Activated T-cell treated with anti-CD3 and anti-CD28 coated beads, Interleukin-2, amount 50 U/mL, for 72 hours (primary cell): Measurements from ENCODE around the gene GNL2. TPM values are rescaled to one million over a fixed set of nuclear protein-coding genes. Genes with fewer than 3 reads are reported as not detected.
"Not testable (repeated sequence)": the region's sequence is repeated elsewhere in the genome, so short reads cannot be mapped to it uniquely, and the experiment has no call there.

Experiments
- ATAC-seq, 2 donors: fragments of 150-1000 bp; cut with Tn5 transposase; replicated peaks in 1 of 2; 2 replicates each; pipeline ENCODE4 v1.10.0; 2021; ENCODE audit warnings: moderate library complexity in 2 of 2, mild to moderate bottlenecking in 1 of 2
- DNase-seq, 2 donors: peaks; one replicate each; pipeline ENCODE4 v3.0.0; 2021 to 2022; ENCODE audit warnings: mixed read lengths in 1 of 2
- H3K27ac Mint-ChIP-seq: one replicate; pipeline ENCODE4 v1.8.0; 2022; ENCODE audit warnings: mild to moderate bottlenecking, moderate library complexity, mixed read lengths
- H3K27me3 Mint-ChIP-seq: one replicate; pipeline ENCODE4 v1.8.0; 2022; ENCODE audit warnings: low read depth, mixed read lengths
- H3K36me3 Mint-ChIP-seq, 2 donors: one replicate each; pipeline ENCODE4 v1.8.0; 2022; ENCODE audit warnings: mixed read lengths in 2 of 2, mild to moderate bottlenecking in 1 of 2; ENCODE audit not compliant: insufficient read depth in 2 of 2
- H3K4me1 Mint-ChIP-seq: one replicate; pipeline ENCODE4 v1.8.0; 2022; ENCODE audit warnings: low read depth, mixed read lengths
- H3K4me3 Mint-ChIP-seq, 2 donors: one replicate each; pipeline ENCODE4 v1.8.0; 2022; ENCODE audit warnings: mild to moderate bottlenecking in 2 of 2, mixed read lengths in 2 of 2, moderate library complexity in 2 of 2
- H3K9me3 Mint-ChIP-seq, 2 donors: one replicate each; pipeline ENCODE4 v1.8.0; 2022; ENCODE audit warnings: mixed read lengths in 2 of 2
- total RNA-seq, 2 donors: library from RNA; stranded (reverse); gene quantifications; one replicate each; pipeline ENCODE4 v1.2.3, GENCODE V29; 2022

GNL2 gene
- total RNA-seq, 2 donors from 2014 or later: 47.3 to 52.9 TPM

GRCh38 chr1:37544530-37544929 is 51.2 kb downstream of the GNL2 start:
- Mint-ChIP-seq H3K36me3 (peaks cover 15 to 25% of the 10 kb centered on the region in 2 donors), H3K27ac (no peak overlapping the region), H3K27me3 (no peaks in the 10 kb centered on the region), H3K4me3 (no peak overlapping the region), H3K9me3 (no peaks in the 10 kb centered on the region), H3K4me1 (peaks cover 4% of the 10 kb centered on the region)
- ATAC-seq (no peak), DNase-seq (no peak)

GRCh38 chr1:37540036-37540785 is 55.5 kb downstream of the GNL2 start:
- peaks cover 16% of the 10 kb centered on the region for H3K4me1 Mint-ChIP-seq
- H3K27me3 Mint-ChIP-seq: no peaks in the 10 kb centered on the region
- DNase-seq (no peak), ATAC-seq (no peak)
- H3K4me3 Mint-ChIP-seq: no peak overlapping the region
- no peaks in the 10 kb centered on the region for H3K9me3 Mint-ChIP-seq
- H3K27ac Mint-ChIP-seq: no peak overlapping the region
- peaks cover 14 to 40% of the 10 kb centered on the region in 2 donors for H3K36me3 Mint-ChIP-seq

DNA sequence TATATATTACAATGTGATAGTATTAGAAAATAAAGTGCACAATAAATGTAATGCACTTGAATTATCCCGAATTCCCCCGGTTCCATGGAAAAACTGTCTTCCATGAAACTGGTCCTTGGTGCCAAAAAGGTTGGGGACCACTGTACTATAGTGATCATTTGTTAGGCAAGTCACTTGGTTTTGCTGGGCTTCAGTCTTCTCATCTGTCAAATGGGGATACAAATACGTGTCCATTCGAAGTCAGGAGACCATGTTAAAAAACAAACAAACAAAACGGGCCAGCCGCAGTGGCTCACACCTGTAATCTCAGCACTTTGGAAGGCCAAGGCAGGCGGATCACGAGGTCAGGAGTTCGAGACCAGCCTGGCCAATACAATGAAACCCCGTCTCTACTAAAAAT is 56.6 kb downstream of the GNL2 start:
- ATAC-seq, DNase-seq, H3K9me3 Mint-ChIP-seq, H3K27me3 Mint-ChIP-seq, H3K4me3 Mint-ChIP-seq, H3K27ac Mint-ChIP-seq: not testable (repeated sequence)
- H3K36me3 Mint-ChIP-seq: peaks cover 10 to 38% of the 10 kb centered on the region in 2 donors
- peaks cover 22% of the 10 kb centered on the region for H3K4me1 Mint-ChIP-seq

- peak; percentile 90 to 97 for ATAC-seq
- H3K4me1 Mint-ChIP-seq: peaks cover 24% of the 10 kb centered on the region
- no peaks in the 10 kb centered on the region for H3K9me3 Mint-ChIP-seq
- H3K27me3 Mint-ChIP-seq: no peaks in the 10 kb centered on the region
- H3K36me3 Mint-ChIP-seq: peaks cover 10 to 35% of the 10 kb centered on the region in 2 donors
- peak; percentile 14 to 20 for DNase-seq
- peak overlapping the region in 1 of 2 donors; percentile 27 for H3K4me3 Mint-ChIP-seq
- peak overlapping the region; percentile 78 for H3K27ac Mint-ChIP-seq
Observed at GRCh38 chr1:37537378-37537777, 58.4 kb downstream of the GNL2 start.

- no peak for DNase-seq
- H3K27ac Mint-ChIP-seq: peak overlapping the region; percentile 34
Observed at GRCh38 chr1:37533317-37534093, 62.2 kb downstream of the GNL2 start.

DNA sequence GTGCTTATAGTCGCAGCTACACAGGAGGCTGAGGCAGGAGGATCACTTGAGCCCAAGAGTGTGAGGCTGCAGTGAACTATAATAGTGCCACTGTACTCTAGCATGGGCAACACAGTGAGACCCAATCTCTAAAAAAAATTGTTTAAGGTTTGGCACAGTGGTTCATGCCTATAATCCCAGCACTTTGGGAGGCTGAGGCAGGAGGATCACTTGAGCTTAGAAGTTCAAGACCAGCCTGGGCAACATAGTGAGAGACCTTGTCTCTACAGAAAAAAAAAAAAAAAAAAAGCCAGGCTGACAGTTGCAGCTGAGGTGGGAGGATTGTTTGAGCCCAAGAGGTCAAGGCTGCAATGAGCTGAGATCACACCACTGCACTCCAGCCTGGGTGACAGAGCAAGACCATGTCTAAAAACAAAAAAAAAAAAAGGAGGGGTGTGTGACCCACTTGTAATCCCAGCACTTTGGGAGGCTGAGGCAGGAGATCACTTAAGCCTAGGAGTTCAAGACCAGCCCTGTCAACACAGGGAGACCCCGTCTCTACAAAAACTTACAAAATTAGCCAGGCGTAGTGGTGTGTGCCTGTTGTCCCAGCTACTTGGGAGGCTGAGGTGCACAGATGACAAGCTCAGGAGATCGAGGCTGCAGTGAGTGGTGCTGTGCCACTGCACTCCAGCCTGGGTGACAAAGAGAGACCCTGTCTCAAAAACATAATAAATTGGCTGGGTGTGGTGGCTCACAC is 63.1 kb downstream of the GNL2 start:
- not testable (repeated sequence) for H3K27ac Mint-ChIP-seq, H3K4me3 Mint-ChIP-seq, DNase-seq, H3K9me3 Mint-ChIP-seq, ATAC-seq, H3K27me3 Mint-ChIP-seq
- Mint-ChIP-seq H3K4me1 (peaks cover 19% of the 10 kb centered on the region), H3K36me3 (peaks cover 4 to 19% of the 10 kb centered on the region in 2 donors)

More at GRCh38 chr1:37533317-37534093, 62.2 kb downstream of the GNL2 start:
- Mint-ChIP-seq H3K4me1 (peaks cover 24% of the 10 kb centered on the region), H3K9me3 (no peaks in the 10 kb centered on the region), H3K4me3 (no peak overlapping the region), H3K36me3 (peaks cover 8 to 28% of the 10 kb centered on the region in 2 donors), H3K27me3 (no peaks in the 10 kb centered on the region)
- ATAC-seq: no peak

DNA sequence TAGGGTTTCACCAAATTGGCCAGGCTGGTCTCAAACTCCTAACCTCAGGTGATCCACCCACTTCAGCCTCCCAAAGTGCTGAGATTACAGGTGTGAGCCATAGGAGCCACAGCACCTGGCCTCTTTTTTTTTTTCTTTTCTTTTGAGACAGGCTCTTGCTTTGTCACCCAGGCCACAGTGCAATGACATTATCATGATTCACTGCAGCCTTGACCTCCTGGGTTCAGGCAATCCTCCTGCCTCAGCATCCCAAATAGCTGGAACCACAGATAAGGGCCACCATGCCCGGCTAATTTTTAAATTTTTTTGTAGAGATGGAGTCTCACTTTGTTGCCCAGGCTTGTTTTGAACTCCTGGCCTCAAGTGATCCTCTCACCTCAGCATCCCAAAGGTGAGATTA is 65.8 kb downstream of the GNL2 start:
- H3K4me3 Mint-ChIP-seq, H3K4me1 Mint-ChIP-seq, DNase-seq, ATAC-seq, H3K27me3 Mint-ChIP-seq, H3K36me3 Mint-ChIP-seq, H3K9me3 Mint-ChIP-seq, H3K27ac Mint-ChIP-seq: not testable (repeated sequence)

DNA sequence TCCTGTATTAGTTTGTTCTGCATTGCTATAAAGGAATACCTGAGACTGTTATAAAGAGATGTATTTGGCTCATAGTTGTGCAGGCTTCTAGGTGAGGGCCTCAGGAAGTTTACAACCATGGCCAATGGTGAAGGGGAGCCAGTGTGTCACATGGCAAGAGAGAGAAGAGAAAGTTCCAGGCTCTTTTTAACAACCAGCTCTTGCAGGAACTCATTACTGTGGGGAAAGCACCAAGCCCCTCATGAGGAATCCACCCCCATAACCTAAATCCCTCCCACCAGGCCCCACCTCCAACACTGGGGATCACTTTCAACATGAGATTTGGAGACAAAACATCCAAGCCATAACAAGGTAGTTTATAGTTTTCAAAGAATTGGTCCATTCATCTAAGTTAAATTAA is 76.1 kb downstream of the GNL2 start:
- Mint-ChIP-seq H3K27ac (no peak overlapping the region), H3K36me3 (peaks cover 0 to 4% of the 10 kb centered on the region in 2 donors), H3K9me3 (no peaks in the 10 kb centered on the region), H3K4me1 (peaks cover 31% of the 10 kb centered on the region), H3K27me3 (no peaks in the 10 kb centered on the region), H3K4me3 (peak overlapping the region; percentile 87 to 90)
- DNase-seq (peak; percentile 13 to 23), ATAC-seq (peak; percentile 19 to 29)

DNA sequence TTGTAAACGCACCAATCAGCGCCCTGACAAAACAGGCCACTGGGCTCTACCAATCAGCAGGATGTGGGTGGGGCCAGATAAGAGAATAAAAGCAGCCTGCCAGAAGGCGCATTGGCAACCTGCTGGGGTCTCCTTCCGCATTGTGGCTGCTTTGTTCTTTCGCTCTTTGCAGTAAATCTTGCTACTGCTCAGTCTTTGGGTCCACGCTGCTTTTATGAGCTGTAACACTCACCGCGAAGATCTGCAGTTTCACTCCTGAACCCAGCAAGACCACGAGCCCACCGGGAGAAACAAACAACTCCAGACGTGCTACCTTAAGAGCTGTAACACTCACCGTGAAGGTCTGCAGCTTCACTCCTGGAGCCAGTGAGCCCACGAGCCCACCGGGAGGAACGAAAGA is 76.8 kb downstream of the GNL2 start:
- not testable (repeated sequence) for H3K9me3 Mint-ChIP-seq, H3K27me3 Mint-ChIP-seq, H3K36me3 Mint-ChIP-seq, ATAC-seq
- DNase-seq: peak; percentile 65 to 69
- Mint-ChIP-seq H3K27ac (peak overlapping the region; percentile 71), H3K4me3 (peak overlapping the region; percentile 87 to 90), H3K4me1 (peaks cover 33% of the 10 kb centered on the region)

GRCh38 chr1:37518241-37518640 is 77.5 kb downstream of the GNL2 start:
- not testable (repeated sequence) for H3K9me3 Mint-ChIP-seq, H3K27me3 Mint-ChIP-seq, DNase-seq, H3K27ac Mint-ChIP-seq, ATAC-seq
- Mint-ChIP-seq H3K36me3 (peaks cover 5 to 12% of the 10 kb centered on the region in 2 donors), H3K4me1 (peaks cover 39% of the 10 kb centered on the region), H3K4me3 (peak overlapping the region in 1 of 2 donors; percentile 90)

DNA sequence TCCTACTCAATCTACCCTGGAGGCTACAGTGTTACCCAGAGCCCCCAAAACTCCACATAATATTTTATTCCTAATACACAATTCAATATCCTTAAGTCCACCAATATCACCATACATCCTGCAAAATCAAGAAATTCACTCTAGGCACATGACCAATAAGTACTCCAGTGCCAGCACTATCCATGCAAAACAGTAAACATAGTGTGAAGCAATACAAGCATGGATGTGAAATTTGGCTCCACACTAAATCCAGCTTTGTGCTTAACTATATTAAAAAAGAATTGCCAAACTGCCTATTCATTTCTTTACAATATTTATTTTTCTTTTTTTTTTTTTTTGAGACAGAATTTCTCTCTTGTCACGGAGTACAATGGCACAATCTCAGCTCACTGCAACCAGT is 78.2 kb downstream of the GNL2 start:
- Mint-ChIP-seq H3K9me3 (no peaks in the 10 kb centered on the region), H3K36me3 (peaks cover 5 to 12% of the 10 kb centered on the region in 2 donors), H3K4me3 (no peak overlapping the region), H3K27me3 (no peaks in the 10 kb centered on the region), H3K27ac (no peak overlapping the region), H3K4me1 (peaks cover 46% of the 10 kb centered on the region)
- ATAC-seq (no peak), DNase-seq (no peak)
